Measurements from ENCODE around the gene CLTC. TPM values are rescaled to one million over a fixed set of nuclear protein-coding genes. Genes with fewer than 3 reads are reported as not detected.

Gene CLTC
- total and polyA plus RNA-seq, 2 experiments from 2014 or later, result 107 to 344 TPM

DNA sequence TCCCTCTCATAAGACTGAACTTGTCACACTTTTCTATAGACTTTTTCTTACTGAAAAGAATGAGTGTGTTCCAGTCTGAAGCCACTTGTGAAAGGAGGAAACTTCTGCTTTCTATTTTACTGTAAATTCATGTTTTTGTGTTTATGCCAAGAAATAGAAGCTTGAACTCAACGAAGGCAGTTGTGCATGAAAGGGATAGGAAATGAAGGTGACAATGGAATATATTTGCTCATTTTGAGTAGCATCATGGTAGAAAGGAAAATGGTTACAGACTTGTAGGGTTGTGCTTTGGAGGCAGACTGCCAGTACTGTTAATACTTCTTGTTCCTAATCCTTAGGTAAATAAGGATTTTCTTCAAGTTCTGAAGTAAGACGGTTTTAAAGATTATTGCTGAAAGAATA is 8.1 kb downstream of the CLTC start (continued):
- TF ChIP-seq, protein P1, sequence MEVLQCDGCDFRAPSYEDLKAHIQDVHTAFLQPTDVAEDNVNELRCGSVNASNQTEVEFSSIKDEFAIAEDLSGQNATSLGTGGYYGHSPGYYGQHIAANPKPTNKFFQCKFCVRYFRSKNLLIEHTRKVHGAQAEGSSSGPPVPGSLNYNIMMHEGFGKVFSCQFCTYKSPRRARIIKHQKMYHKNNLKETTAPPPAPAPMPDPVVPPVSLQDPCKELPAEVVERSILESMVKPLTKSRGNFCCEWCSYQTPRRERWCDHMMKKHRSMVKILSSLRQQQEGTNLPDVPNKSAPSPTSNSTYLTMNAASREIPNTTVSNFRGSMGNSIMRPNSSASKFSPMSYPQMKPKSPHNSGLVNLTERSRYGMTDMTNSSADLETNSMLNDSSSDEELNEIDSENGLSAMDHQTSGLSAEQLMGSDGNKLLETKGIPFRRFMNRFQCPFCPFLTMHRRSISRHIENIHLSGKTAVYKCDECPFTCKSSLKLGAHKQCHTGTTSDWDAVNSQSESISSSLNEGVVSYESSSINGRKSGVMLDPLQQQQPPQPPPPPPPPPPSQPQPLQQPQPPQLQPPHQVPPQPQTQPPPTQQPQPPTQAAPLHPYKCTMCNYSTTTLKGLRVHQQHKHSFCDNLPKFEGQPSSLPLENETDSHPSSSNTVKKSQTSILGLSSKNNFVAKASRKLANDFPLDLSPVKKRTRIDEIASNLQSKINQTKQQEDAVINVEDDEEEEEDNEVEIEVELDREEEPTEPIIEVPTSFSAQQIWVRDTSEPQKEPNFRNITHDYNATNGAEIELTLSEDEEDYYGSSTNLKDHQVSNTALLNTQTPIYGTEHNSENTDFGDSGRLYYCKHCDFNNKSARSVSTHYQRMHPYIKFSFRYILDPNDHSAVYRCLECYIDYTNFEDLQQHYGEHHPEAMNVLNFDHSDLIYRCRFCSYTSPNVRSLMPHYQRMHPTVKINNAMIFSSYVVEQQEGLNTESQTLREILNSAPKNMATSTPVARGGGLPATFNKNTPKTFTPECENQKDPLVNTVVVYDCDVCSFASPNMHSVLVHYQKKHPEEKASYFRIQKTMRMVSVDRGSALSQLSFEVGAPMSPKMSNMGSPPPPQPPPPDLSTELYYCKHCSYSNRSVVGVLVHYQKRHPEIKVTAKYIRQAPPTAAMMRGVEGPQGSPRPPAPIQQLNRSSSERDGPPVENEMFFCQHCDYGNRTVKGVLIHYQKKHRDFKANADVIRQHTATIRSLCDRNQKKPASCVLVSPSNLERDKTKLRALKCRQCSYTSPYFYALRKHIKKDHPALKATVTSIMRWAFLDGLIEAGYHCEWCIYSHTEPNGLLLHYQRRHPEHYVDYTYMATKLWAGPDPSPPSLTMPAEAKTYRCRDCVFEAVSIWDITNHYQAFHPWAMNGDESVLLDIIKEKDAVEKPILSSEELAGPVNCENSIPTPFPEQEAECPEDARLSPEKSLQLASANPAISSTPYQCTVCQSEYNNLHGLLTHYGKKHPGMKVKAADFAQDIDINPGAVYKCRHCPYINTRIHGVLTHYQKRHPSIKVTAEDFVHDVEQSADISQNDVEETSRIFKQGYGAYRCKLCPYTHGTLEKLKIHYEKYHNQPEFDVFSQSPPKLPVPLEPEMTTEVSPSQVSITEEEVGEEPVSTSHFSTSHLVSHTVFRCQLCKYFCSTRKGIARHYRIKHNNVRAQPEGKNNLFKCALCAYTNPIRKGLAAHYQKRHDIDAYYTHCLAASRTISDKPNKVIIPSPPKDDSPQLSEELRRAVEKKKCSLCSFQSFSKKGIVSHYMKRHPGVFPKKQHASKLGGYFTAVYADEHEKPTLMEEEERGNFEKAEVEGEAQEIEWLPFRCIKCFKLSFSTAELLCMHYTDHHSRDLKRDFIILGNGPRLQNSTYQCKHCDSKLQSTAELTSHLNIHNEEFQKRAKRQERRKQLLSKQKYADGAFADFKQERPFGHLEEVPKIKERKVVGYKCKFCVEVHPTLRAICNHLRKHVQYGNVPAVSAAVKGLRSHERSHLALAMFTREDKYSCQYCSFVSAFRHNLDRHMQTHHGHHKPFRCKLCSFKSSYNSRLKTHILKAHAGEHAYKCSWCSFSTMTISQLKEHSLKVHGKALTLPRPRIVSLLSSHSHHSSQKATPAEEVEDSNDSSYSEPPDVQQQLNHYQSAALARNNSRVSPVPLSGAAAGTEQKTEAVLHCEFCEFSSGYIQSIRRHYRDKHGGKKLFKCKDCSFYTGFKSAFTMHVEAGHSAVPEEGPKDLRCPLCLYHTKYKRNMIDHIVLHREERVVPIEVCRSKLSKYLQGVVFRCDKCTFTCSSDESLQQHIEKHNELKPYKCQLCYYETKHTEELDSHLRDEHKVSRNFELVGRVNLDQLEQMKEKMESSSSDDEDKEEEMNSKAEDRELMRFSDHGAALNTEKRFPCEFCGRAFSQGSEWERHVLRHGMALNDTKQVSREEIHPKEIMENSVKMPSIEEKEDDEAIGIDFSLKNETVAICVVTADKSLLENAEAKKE (CRISPR knock-in tag; IDR thresholded peaks at IDR 0.05), result no peak

DNA sequence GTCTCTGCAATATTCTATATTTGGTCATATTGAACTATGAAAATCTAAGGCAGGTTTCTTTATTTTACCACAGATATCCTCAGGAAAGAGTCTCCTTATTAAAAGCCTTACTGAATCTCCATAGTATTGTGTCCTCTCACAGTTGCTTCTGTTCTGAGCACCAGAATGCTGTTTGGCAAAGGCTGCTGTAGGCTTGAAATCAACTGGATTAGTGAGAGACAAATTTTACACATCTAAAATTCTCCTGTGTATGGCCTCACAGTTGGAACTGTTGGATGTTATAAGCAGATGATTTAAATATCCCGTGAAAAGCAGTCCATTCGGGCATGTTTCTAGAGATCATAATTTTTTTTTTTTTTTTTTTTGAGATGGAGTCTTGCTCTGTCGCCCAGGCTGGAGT is 9.5 kb downstream of the CLTC start:
- peaks cover 15% of the 10 kb centered on the region; the same call in 2 of the 3 replicates for H3K4me1 Mint-ChIP-seq
- Histone ChIP-seq H3K4me2 (no peak overlapping the region), H3K27ac (ENCODE audit: low read depth) (no peak overlapping the region), H3K27me3 (ENCODE audit: insufficient read depth) (no peaks in the 10 kb centered on the region), H3F3A (replicated peaks; ENCODE audit: low read depth) (no peaks in the 10 kb centered on the region), H3K4me3 (no peak overlapping the region), H3K9me2 (ENCODE audit: insufficient read depth) (no peaks in the 10 kb centered on the region), H3K4me1 (ENCODE audit: insufficient read depth) (peaks cover 13% of the 10 kb centered on the region), H4K20me1 (replicated peaks; ENCODE audit: insufficient read depth) (peaks cover 74% of the 10 kb centered on the region), H2AFZ (no peak overlapping the region), H3K36me3 (ENCODE audit: insufficient read depth) (no peaks in the 10 kb centered on the region), H3K79me2 (replicated peaks; ENCODE audit: insufficient read depth) (peaks cover 100% of the 10 kb centered on the region)
- H3K36me3 Mint-ChIP-seq (ENCODE audit: low read depth), result peaks cover 26% of the 10 kb centered on the region; the same call in 2 of the 3 replicates
- H3K9me3 Mint-ChIP-seq, result no peaks in the 10 kb centered on the region
- DNase-seq (ENCODE audit: low spot score) (no peak), ATAC-seq (no peak)
- H3K27me3 Mint-ChIP-seq (ENCODE audit: insufficient read depth, low read depth, poor library complexity), result peaks cover 5% of the 10 kb centered on the region
- H3K4me3 Mint-ChIP-seq, result no peak overlapping the region
- H3K27ac Mint-ChIP-seq, result no peak overlapping the region
- TF ChIP-seq NANOG (IDR thresholded peaks at IDR 0.05; ENCODE audit: borderline replicate concordance), result no peak
- TF ChIP-seq, protein P2, sequence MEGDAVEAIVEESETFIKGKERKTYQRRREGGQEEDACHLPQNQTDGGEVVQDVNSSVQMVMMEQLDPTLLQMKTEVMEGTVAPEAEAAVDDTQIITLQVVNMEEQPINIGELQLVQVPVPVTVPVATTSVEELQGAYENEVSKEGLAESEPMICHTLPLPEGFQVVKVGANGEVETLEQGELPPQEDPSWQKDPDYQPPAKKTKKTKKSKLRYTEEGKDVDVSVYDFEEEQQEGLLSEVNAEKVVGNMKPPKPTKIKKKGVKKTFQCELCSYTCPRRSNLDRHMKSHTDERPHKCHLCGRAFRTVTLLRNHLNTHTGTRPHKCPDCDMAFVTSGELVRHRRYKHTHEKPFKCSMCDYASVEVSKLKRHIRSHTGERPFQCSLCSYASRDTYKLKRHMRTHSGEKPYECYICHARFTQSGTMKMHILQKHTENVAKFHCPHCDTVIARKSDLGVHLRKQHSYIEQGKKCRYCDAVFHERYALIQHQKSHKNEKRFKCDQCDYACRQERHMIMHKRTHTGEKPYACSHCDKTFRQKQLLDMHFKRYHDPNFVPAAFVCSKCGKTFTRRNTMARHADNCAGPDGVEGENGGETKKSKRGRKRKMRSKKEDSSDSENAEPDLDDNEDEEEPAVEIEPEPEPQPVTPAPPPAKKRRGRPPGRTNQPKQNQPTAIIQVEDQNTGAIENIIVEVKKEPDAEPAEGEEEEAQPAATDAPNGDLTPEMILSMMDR (conservative IDR thresholded peaks at IDR 0.05; ENCODE audit: low read depth in 2 of 2), result no peak
- no peak for TF ChIP-seq EZH2 (IDR thresholded peaks at IDR 0.05; ENCODE audit: low read depth, unreplicated experiment)
- no peak for TF ChIP-seq JUNB (IDR thresholded peaks at IDR 0.05; ENCODE audit: unreplicated experiment)
- no peak for TF ChIP-seq ZNF114 (CRISPR knock-in tag; IDR thresholded peaks at IDR 0.05)
- TF ChIP-seq EZH2phosphoT487 (IDR thresholded peaks at IDR 0.05; ENCODE audit: unreplicated experiment), result no peak
- TF ChIP-seq, protein P3, sequence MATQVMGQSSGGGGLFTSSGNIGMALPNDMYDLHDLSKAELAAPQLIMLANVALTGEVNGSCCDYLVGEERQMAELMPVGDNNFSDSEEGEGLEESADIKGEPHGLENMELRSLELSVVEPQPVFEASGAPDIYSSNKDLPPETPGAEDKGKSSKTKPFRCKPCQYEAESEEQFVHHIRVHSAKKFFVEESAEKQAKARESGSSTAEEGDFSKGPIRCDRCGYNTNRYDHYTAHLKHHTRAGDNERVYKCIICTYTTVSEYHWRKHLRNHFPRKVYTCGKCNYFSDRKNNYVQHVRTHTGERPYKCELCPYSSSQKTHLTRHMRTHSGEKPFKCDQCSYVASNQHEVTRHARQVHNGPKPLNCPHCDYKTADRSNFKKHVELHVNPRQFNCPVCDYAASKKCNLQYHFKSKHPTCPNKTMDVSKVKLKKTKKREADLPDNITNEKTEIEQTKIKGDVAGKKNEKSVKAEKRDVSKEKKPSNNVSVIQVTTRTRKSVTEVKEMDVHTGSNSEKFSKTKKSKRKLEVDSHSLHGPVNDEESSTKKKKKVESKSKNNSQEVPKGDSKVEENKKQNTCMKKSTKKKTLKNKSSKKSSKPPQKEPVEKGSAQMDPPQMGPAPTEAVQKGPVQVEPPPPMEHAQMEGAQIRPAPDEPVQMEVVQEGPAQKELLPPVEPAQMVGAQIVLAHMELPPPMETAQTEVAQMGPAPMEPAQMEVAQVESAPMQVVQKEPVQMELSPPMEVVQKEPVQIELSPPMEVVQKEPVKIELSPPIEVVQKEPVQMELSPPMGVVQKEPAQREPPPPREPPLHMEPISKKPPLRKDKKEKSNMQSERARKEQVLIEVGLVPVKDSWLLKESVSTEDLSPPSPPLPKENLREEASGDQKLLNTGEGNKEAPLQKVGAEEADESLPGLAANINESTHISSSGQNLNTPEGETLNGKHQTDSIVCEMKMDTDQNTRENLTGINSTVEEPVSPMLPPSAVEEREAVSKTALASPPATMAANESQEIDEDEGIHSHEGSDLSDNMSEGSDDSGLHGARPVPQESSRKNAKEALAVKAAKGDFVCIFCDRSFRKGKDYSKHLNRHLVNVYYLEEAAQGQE (IDR thresholded peaks at IDR 0.05; ENCODE audit: unreplicated experiment), result no peak
- TF ChIP-seq STAT1 (IDR thresholded peaks at IDR 0.05; ENCODE audit: unreplicated experiment), result no peak
